SK-MEL-5 (cell line): ENCODE data around the gene APBB2. TPM values are rescaled to one million over a fixed set of nuclear protein-coding genes. Genes with fewer than 3 reads are reported as not detected.
"Not testable (repeated sequence)": the region's sequence is repeated elsewhere in the genome, so short reads cannot be mapped to it uniquely, and the experiment has no call there.

ENCODE experiments used
- DNase-seq: peaks from one replicate; pipeline ENCODE4 v3.0.0-alpha.2; 2016; ENCODE audit warnings: low read depth, low spot score
- in situ Hi-C: cut with HindIII; loops from 2 replicates; pipeline ENCODE4 v1.10.0; 2016; ENCODE audit warnings: low sequenced_read_pairs, high pct_unique_total_duplicates, low pct_unique_long_range_greater_than_20kb
- total RNA-seq: library from RNA; depleted of rRNA; stranded (reverse); fragments of >200 nt; shearing (Covaris generic); gene quantifications from 2 replicates; pipeline ENCODE4 v1.2.3, GENCODE V29; 2014

Gene APBB2
- total RNA-seq, 1 experiment from 2014 or later, result 10.9 TPM

DNA sequence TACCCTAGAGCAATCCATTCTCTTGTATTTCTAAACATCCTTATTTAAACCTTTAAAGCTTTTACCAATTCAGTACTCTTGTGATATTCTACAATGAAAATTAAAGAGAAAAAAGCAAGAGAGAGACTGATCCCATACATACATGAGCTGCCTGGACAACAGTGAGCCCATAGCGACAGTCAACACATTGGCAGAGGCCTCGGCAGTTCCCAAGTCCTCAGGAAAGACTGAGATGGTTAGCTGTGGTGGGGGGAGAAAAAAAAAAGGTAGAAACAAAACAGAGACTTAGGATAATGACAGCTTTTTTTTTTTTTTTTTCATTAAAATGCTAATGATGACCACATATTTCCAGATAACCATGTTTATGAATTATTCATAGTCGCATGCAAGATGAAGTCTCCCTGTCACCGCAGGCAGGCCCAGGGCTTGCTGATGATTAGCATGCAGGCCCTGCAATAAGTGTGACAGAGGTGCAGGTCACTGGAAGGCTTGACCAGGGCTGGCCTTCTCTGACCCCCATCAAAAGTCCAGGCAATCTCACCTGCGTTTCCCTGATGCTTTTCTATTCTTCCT is 148.8 kb downstream of the APBB2 start:
- in situ Hi-C loops, result no loop called here
- DNase-seq, result no peak

DNA sequence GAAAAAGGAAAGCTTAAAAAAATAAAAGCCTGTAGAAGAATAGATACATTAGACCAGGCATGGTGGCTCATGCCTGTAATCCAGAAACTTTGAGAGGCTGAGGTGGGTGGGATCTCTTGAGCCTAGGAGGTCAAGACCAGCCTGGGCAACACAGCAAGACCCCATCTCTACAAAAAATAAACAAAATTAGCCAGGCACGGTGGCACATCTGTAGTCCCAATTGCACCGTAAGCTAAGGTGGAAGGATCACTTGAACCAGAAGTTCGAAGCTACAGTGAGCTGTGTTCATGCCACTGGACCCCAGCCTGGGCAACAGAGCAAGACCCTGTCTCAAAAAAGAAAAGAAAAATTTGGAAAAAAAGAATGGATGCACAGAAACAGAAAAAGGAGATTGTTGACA is 149.4 kb downstream of the APBB2 start:
- no peak for DNase-seq
- in situ Hi-C loops, result no loop called here

DNA sequence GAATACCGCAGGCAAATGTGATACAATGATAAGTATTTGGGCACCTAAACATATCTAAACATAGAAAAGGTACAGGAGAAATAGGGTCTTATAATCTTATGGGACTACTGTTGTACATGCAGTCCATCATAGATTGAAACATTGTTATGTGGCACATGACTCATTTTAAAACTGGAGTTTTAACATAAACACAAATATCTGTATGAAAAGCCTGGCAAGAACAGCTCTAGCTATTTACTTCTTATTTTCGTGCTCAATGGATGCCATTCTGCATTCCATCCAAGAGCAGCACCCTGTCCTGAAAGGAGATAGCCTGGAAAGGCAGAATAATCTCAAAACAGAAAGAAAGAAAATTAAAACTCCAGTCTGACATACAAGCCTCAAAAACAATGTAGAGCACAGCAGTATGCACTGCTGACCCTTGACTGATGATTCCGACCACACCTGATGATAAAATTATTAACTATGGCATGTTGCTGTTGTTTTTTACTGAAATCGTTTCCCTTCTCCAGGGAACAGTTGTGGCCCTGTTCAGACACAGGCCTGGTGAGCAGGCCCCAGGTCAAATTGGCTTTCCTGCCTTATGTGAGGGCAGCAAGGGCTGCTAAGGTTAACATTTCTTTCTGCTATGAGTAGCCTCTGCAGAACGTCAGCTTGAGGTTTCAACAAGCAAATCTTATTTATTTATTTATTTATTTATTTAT is 152.7 kb downstream of the APBB2 start:
- in situ Hi-C loops, result no loop called here

DNA sequence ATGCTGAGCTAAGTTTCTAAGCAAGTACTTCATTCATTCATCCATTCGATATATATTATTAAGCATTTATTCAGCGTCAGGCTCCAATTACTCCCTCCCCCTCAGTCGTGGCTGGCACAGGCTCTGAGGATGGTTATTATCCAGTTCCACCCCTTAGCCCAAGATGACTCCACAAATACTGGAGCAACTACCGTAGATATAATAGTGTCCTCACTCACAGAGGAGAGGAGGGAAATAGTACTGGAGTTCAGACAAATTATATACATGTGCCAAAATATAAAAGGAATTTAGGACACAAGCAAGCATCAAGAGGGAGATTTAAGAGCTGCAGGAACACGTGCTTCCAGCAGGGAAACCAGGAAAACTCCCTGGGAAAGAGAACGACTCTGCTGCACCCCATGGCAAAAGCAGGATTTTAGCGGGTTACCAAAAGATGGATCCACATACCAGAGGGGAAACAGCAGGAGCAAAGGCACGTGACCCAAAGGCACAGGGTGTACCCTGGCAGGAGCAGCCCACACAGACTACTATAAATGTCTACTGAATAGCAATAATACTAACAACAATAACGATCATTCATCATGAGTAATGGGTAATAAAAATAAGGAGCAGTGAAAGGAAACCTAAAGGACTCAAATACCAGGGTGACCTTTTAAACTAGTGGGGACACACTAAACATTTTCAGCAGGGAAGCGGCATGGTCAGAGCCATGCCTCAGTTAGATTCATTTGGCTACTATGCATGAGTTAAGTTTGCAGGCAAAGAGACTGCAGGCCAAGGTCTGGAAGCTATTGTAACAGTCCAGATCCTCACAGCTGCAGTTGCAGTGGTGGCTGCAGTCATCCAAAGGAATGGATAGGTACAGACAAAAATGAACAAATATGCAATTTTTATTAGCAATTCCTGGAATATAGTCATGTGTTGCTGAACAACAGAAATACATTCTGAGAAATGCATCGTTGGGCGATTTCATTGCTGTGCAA is 153.7 kb downstream of the APBB2 start:
- in situ Hi-C loops, result no loop called here
- peak; percentile 1 for DNase-seq

More for the DNA sequence above, 152.7 kb downstream of the APBB2 start:
- no peak for DNase-seq

DNA sequence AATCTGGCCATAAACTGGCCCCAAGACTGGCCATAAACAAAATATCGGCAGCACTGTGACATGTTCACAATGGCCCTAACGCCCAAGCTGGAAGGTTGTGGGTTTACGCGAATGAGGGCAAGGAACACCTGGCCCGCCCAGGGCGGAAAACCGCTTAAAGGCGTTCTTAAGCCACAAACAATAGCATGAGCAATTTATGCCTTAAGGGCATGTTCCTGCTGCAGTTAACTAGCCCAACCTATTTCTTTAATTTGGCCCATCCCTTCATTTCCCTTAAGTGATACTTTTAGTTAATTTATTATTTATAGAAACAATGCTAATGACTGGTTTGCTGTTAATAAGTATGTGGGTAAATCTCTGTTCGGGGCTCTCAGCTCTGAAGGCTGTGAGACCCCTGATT is 154.9 kb downstream of the APBB2 start:
- not testable (repeated sequence) for DNase-seq

DNA sequence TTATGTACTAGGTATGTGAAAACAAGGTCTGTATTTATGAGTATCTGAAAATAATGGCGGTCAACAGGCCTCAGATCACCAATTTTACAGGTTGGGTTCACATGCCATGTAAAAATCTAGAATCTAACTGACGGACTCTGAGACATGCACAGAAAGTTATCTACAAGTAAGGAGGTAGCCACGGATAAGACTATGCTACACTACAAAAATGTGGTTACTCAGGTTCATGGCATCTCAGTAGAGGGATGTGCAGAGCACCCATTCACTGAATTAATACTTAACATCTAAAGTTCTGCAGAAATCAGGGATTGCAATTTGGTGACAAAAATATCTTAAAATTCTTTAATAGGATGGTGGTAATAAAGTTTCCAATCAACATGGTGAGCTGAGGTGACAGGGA is 155.9 kb downstream of the APBB2 start:
- no peak for DNase-seq
- in situ Hi-C loops, result no loop called here

More for the DNA sequence above, 154.9 kb downstream of the APBB2 start:
- in situ Hi-C loops, result not testable (repeated sequence)

DNA sequence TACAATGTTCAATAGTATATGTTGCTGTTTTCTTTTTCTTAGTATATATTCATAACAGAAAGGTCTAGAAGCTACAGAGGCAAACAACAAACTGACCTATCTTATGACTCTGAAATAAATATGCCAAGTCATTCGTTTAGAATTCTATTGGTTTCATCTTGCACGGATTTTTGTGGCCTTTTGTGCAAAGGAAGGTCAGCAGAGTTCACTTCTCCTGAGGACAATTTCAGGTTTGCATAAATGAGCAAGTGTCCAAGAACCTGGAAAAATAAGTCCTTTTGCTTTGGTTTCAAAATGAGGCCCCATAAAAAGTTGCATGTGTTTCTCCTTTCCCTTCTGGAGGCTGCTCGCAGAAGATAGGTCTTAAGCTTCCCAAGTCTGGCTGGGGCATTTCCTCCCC is 156.9 kb downstream of the APBB2 start:
- DNase-seq, result no peak
- in situ Hi-C loops, result no loop called here

DNA sequence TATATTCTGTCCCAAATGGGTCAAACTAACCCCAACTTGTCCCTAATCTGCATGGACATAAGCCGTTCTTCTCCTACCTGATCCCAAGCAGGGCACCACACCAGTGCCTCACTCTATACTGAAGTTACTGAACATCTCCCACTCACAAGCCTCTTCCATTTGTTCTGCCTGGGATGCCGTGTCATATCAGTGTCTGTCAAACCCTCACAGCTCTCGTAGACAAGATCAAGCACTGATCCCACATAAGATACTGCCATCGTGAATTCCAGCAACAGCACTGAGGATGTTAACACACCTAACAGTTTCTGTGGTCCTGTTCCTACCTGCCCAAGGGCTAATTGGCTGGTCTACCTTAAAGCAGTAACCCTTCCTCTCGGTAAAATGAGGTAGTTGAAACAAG is 162.1 kb downstream of the APBB2 start:
- no peak for DNase-seq
- in situ Hi-C loops, result no loop called here

DNA sequence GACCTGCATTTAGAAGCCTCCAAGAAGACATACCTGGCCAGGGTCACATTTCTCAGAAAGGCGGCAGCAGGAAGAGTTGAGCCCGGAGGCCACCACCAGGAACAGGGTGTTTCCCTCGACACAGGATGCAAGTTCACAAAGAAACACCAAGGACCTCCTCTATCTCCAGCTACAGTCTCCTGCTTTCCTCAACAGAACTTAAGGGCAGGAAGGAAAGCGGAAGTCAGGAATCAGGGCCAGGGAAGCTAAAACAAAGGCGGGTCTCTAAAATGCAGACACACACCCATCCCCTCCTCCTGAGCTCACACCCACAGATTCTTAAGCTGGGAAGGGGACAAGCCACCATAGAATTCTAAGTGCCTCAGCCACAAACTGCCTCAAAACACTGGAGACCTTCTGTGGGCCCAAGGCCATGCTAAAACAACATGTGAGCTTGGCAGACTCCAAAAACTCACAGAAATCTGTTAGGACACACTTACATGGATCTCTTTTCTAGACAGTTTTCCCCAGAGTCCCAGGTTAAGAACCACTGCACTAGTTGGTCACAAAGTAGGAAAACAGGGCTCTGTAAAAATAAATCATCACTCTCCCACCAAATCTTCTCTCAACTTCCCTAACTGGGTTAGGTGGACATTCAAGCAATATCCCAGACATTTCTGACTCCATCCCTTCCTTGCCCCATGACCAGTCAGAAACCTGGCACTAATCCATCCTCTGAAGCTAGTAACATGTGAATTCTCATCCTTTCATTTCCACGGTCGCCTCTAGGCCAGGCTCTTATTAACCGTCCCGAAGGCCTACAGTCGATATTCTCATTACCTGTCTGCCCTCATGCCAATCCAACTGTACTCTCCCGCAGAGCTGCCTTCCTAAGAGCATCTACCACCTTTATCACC is 163.2 kb downstream of the APBB2 start:
- in situ Hi-C loops, result no loop called here
- DNase-seq, result no peak

DNA sequence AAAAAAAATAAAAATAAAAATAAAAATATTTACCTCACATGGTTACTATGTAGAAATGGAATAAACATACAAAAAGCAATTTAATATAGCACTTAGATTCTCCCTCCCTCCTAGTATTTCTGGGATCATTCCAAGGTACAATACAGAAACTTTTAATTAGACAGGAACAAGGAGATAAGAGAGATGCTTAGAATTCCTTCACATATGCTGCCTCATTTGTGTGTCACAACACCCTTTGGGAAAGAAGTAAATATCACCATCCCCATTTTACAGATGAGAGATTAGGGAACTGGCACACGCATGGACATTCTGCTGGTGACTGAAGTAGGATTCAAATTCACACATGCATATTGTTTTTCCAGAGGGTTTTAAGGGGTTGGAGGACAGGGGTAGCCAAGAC is 164.2 kb downstream of the APBB2 start:
- no peak for DNase-seq
- in situ Hi-C loops, result no loop called here

DNA sequence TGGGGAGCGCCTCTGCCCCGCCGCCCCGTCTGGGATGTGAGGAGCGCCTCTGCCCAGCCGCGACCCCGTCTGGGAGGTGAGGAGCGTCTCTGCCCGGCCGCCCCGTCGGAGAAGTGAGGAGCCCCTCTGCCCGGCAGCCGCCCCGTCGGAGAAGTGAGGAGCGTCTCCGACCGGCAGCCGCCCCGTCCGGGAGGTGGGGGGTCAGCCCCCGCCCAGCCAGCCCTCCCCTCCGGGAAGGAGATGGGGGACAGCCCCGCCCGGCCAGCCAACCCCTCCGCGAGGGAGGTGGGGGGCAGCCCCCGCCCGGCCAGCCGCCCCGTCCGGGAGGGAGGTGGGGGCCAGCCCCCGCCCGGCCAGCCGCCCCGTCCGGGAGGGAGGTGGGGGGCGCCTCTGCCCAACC is 165.2 kb downstream of the APBB2 start:
- in situ Hi-C loops, DNase-seq: not testable (repeated sequence)

DNA sequence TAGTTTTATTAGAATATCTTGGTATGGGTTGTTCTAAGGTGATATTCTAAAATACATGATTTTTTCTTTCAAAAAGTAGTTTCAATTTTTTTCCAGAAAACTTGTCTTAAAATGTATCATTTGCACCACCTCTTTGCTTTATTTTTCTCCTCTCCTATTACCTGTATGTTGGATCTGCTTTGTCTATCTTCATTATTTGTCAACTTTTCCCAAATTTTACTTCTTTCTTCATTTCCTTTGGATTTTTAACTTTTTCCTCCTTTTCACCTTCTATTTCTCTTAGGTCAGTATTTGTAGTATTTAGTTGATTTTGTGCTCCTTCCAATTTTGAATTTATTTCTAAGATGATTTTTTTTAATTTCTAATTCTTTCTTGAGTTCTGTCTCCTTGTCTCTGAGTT is 169.6 kb downstream of the APBB2 start:
- DNase-seq, result no peak
- in situ Hi-C loops, result no loop called here

DNA sequence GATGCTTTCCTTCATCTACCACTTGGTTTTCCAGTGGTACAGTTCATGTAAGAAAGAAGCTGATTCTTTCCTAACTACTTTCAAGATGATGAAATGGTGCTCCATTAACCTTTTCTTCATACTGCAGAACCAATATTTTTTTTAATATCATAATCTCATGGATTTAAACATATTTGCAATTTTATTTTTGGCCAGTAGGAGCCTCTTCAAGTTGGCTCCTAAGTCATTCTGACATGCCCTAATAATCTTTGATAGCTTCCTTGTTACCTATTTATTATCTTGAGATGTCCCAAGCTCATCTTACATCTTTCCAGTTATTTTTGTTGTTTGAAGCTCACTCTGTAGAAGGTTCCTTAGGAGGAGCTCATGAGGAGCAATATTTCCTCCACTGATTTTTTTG is 170.2 kb downstream of the APBB2 start:
- peak; percentile 21 for DNase-seq
- in situ Hi-C loops, result no loop called here

DNA sequence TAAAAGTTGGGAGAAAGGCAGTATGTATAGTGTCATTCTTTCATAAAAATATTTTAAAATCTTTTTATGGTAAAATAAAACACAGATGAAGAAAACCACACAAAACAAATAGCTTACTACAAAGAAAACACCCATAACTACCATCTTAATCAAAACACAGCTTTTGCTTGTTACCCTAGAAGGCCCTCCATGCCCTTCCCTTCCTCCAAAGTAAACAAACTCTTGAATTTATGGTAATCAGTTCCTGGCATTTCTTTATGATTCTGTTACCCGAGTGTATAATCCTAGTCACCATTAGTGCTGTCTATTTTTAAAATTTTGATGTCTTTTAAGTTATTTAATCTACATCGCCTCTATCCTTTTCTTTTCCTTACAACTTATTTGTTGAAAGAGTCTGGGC is 170.9 kb downstream of the APBB2 start:
- no peak for DNase-seq
- in situ Hi-C loops, result no loop called here

DNA sequence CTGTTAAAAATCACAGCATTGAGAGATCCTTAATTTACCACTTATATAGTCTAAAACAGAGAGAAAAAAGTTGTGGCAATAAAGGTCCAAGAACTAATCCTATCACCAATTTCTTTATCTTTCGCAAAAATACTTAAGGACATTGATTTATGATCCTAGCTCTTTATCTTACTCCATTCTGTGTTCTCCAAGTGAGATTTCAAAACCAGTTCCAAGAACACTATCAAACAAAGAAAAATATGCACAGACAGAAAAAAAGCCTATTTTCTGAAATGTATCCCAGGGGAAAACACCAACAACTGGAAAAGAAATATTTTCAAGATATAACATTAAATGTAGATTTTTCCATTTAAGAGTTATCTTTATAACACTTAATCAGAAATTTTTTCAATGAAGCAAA is 172.8 kb downstream of the APBB2 start:
- in situ Hi-C loops, result no loop called here
- DNase-seq, result no peak

DNA sequence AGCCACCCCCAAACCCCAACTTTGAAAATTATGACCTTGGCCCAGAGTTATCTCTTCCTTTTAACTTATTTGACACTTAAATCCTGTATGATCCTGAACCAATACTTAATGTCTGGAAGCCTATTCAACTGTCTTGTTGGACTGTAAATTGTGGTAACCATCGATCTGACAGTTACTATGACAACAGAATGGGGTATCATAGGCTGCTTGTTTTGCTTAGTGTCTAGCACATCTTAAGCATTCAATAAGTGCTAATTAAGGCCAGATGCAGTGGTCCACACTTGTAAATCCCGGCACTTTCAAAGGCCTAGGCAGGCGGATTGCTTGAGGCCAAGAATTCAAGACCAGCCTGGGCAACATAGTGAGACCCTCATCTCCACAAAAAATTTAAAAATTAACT is 175.0 kb downstream of the APBB2 start:
- in situ Hi-C loops, result no loop called here
- DNase-seq, result no peak

DNA sequence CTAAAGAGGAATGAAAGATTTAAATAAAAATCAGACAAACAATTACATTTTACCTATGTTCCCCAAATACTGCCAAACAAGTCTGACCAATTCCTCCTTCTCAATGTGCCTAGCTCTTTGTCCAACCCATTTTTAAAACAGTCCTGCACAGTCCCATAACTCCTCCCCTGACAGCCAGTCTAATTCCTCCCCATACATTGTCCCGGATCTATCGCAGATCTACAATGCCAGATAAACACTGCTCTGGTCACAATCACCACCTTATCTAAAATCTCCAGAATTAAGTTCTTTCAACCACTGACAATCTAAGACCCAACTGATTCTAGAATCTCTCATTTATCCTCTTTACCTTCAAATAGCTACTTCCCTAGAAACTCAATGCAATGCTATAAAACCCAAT is 176.0 kb downstream of the APBB2 start:
- in situ Hi-C loops, result no loop called here
- DNase-seq, result no peak

DNA sequence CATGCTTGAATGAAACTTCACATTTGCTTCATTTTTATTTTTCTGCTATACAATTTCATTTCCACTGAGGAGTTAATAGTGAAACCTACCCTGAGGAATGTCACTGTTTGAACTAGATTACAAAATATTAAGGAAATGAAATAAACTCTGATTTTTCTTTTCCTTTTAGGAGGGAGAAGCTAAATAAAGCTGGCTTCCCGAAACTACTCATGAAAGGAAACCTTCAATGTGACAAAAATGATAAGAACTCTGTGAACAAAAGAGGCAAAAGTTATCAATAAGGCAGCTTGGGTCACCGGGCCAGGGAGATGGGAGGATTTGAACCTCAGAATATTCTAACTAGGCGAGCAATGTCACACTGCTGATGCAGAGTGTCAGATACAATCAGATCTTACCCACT is 185.2 kb downstream of the APBB2 start:
- DNase-seq, result no peak

More for the DNA sequence above, 185.2 kb downstream of the APBB2 start:
- in situ Hi-C loops, result no loop called here
